DMS153 treated with DMSO at 0.1 percent for 48 hours (cell line): ENCODE measurements around the gene AMPH.
A peak's percentile ranks its signal among the peaks of the same experiment; 100 is the strongest.
"Not testable (repeated sequence)": the region's sequence is repeated elsewhere in the genome, so short reads cannot be mapped to it uniquely, and the experiment has no call there.

Experiments
- DNase-seq: peaks from one replicate; lab custom pipeline; 2025; ENCODE audit not compliant: unreplicated experiment; lab: John Stamatoyannopoulos, UW

Gene AMPH

DNA sequence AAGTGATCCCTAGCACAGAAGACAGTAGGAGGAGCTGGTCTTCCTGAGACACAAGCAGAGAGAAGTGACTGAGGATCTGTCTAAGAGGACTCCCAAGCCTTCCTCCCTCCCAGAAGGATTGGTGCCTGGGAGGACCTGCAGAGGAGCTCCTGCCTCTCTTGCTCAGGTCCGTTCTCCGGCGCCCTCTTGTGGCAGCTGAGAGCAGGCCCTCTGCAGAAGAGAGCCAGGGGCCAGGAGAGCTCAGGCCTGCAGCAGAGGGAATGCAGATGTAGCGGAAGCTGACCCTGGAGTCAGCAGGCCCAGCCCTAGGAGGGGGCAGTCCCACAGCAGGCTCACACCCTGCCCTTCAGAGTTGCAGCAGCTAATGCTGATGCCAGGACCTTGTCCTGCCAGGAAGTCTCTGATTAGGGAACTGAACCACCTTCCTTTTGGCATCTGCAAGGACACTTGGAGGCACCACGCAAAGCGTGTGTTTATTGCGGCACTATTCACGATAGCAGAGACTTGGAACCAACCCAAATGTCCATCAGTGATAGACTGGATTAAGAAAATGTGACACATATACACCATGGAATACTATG, 276.8 kb downstream of the AMPH start:
- DNase-seq = not testable (repeated sequence)

- DNase-seq = not testable (repeated sequence)
These were observed 277.7 kb downstream of the AMPH start for GRCh38 chr7:38353431-38353881.

GRCh38 chr7:38351601-38352000, 279.6 kb downstream of the AMPH start:
- no peak for DNase-seq

DNA sequence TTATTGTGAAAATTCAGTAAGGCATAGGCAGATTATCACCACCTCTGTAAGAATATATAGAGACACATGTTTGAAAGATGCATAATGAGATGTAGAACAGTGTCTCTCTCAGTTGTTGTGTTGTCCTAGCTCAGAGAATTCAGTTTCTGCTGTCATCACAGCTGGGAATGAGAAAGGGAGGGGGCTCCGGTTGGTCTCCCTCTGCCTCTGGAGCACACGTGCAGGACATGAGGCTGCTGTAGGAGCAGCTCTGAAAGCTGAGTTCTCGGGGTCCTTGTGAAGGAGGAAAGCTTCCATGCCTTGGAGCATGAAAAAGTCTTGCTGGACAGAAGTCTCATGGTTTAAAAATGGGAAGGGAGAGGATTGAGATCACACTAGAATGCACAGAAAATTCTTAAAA, 280.4 kb downstream of the AMPH start:
- DNase-seq = not testable (repeated sequence)

DNA sequence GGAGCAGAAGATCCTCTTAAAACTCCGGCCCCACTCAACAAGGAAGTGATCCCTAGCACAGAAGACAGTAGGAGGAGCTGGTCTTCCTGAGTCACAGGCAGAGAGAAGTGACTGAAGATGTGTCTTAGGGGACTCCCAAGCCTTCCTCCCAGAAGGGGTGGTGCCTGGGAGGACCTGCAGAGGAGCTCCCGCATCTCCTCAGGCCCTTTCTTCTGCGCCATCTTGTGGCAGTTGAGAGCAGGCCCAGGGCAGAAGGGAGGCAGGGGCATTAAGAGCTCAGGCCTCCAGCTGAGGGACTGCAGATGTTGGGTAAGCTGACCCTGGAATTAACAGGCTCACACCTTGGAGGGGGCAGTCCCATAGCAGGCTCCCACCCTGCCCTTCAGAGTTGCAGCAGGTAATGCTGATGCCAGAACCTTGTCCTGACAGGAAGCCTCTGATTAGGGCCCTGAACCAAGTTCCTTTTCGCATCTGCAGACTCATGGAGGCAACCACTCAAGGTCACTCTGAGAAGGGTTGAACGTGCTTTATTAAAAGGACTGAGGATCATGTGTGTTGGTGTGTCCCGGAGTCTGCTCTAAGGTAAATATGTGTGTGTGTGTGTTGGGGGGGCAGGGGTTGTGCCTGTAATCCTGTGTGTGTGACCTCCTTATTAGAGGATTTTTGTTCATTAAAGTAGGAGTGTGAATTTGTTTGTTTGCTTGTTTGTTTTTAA, 281.1 kb downstream of the AMPH start:
- DNase-seq = not testable (repeated sequence)

- not testable (repeated sequence) for DNase-seq
These were observed 281.9 kb downstream of the AMPH start for GRCh38 chr7:38349126-38349795.

DNA sequence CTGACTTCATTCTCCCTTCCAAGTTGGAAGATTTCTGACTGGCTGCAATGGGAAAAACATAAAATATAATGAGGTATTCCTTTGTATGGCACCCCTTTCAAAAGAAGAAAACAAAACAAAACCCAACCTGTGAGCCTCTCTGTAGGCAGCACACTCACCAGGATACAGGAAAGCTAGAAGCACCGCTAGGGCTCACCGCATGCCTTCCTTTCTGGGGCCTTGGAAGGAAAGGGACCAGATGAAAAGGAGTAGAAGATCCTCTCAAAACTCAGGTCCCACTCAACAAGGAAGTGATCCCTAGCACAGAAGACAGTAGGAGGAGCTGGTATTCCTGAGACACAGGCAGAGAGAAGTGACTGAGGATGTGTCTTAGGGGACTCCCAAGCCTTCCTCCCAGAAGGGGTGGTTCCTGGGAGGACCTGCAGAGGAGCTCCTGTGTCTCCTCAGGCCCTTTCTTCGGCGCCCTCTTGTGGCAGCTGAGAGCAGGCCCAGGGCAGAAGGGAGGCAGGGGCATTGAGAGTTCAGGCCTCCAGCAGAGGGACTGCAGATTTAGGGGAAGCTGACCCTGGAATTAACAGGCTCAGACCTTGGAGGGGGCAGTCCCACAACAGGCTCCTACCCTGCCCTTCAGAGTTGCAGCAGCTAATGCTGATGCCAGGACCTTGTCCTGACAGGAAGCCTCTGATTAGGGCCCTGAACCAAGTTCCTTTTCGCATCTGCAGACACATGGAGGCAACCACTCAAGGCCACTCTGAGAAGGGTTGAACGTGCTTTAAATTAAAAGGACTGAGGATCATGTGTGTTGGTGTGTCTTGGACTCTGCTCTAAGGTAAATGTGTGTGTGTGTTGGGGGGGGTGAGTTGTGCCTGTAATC, 285.6 kb downstream of the AMPH start:
- not testable (repeated sequence) for DNase-seq

DNA sequence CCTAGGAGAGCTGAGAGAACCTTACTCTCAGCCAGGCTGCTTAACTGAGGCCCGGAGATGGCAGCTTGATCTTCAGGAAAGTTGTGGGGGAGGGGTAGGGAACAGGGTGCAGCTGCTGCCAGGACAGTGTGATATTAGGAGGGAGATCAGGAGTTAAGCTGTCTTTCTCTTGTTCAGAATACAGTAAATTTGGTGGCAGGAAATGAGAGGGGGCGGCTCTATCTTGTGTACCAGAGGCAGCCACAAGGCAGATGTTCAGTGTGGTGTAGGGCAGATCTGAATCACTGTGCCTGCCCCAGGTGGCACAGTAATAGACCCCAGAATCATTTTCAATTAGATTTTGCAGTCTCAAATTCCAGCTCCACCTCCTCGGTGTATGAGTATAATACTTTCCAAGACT, 286.4 kb downstream of the AMPH start:
- not testable (repeated sequence) for DNase-seq

DNA sequence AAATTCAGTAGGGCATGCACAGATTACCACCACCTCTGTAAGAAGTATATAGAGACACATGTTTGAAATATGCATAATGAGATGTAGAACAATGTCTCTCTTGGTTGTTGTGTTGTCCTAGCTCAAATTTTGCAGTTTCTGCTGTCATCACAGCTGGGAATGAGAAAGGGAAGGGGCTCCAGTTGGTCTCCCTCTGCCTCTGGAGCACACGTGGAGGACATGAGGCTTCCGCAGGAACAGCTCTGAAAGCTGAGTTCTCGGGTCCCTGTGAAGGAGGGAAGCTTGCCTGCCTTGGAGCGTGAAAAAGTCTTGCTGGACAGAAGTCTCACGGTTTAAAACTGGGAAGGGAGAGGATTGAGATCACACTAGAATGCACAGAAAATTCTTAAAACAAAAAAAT, 289.0 kb downstream of the AMPH start:
- not testable (repeated sequence) for DNase-seq

GRCh38 chr7:38341172-38341705, 289.9 kb downstream of the AMPH start:
- DNase-seq = not testable (repeated sequence)

DNA sequence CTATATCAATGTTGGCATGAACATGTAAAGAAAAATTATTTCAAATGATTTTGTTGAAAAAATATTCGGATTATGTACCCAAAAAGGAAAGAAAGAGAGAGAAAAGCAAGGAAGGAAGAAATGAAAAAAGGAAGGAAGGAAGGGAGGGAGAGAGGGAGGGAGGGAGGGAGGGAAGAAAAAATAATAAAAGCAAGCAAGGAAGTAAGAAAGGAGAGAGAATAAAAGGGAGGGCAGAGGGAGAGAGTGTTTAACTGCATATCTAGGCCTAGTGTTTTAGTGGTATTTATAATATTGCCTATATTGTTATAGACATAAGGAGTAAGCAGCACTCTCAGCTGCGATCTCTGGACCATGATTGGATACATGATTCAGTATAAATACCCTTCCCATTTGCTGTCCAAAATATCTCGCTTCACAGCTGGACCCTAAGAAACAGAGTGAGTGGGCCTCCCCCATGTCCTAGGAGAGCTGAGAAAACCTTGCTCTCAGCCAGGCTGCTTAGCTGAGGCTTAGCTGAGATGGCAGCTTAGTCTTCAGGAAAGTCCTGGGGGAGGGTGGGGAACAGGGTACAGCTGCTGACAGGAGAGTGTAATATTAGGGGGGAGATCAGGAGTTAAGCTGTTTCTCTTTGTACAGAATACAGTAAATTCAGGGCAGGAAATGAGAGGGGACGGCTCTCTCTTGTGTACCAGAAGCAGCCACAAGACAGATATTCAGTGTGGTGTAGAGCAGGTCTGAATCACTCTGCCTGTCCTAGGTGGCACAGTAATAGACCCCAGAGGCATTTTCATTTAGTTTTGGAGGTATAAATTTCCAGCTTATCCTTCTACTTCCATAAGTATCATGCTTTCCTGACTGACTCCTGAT, 291.0 kb downstream of the AMPH start:
- DNase-seq = no peak

GRCh38 chr7:38336148-38336515, 295.0 kb downstream of the AMPH start:
- not testable (repeated sequence) for DNase-seq

DNA sequence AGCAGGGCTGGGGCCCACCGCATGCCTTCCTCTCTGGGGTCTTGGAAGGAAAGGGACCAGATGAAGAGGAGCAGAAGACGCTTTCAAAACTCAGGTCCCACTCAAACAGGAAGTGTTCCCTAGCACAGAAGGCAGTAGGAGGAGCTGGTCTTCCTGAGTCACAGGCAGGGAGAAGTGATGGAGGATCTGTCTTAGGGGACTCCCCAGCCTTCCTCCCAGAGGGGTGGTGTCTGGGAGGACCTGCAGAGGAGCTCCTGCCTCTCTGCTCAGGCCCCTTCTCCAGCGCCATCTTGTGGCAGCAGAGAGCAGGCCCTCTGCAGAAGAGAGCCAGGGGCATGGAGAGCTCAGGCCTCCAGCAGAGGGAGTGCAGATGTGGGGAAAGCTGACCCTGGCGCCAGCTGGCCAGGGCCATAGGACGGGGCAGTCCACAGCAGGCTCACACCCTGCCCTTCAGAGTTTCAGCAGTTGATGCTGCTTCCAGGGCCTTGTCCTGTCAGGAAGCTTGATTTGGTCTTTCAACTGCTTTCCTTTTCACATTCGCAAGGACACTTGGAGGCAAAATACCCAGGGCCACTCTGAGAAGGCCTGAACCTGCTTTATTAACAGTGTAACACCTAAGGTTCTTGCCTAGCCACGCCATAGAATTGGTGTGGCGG, 295.6 kb downstream of the AMPH start:
- DNase-seq = peak; percentile 69

GRCh38 chr7:38335128-38335491, 296.1 kb downstream of the AMPH start:
- no peak for DNase-seq

- DNase-seq = no peak
These were observed 297.0 kb downstream of the AMPH start for GRCh38 chr7:38334163-38334562.
